Measurements from ENCODE around the gene OIP5.
A peak's percentile ranks its signal among the peaks of the same experiment; 100 is the strongest.
"Not testable (repeated sequence)": the region's sequence is repeated elsewhere in the genome, so short reads cannot be mapped to it uniquely, and the experiment has no call there.

OIP5 gene

DNA sequence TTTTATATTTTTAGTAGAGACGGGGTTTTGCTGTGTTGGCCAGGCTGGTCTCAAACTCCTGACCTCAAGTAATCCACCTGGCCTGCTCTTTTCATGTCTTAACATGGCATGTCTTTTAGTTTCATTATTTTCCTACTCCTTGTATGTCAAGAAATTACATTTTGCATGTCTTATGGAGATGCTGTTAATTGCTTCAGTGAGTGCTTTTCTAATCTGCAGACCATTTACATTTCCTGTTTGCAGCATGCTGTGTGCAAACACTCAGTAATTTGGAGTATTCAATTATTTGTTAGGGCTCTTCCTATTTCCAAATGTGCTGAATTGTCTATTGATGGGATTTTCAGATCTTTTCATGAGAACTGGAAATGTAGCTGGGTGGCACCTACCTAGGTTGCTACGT is 31.3 kb downstream of the OIP5 start:
- not testable (repeated sequence) for DNase-seq

- no peak for DNase-seq
Measured at GRCh38 chr15:41292521-41292920, 39.9 kb downstream of the OIP5 start.

- DNase-seq = no peak
Measured at GRCh38 chr15:41291065-41291631, 41.2 kb downstream of the OIP5 start.

GRCh38 chr15:41289953-41290352 is 42.4 kb downstream of the OIP5 start:
- no peak for DNase-seq

DNA sequence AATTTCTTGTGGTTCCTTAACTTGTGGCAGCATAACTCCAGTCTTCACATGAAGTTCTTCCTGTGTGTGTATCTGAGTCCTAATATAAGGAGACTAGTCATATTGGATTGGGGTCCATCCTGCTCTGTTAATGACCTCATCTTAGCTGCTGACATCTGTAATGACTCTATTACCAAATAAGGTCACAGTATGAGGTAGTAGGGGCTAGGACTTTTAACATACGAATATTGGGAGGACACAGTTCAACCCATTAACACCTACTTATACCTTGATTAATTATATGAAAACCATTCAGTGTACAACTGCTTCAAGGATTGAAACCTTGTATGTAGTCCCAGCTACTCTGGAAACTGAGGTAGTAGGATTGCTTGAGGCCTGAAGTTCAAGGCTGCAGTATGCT is 43.9 kb downstream of the OIP5 start:
- DNase-seq = no peak

- DNase-seq = no peak
Measured at GRCh38 chr15:41286665-41287333, 45.6 kb downstream of the OIP5 start.

DNA sequence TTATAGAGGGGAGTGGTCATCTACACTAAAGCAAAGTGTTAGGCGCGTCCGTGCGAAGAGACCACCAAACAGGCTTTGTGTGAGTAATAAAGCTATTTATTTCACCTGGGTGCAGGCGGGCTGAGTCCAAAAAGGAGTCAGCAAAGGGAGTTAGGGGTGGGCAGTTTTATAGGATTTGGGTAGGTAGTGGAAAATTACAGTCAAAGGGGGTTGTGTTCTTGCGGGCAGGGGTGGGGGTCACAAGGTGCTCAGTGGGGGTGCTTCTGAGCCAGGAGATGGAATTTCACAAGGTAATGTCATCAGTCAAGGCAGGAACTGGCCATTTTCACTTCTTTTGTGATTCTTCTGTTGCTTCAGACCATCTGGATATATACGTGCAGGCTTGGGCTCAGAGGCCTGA is 47.1 kb downstream of the OIP5 start:
- no peak for DNase-seq

DNA sequence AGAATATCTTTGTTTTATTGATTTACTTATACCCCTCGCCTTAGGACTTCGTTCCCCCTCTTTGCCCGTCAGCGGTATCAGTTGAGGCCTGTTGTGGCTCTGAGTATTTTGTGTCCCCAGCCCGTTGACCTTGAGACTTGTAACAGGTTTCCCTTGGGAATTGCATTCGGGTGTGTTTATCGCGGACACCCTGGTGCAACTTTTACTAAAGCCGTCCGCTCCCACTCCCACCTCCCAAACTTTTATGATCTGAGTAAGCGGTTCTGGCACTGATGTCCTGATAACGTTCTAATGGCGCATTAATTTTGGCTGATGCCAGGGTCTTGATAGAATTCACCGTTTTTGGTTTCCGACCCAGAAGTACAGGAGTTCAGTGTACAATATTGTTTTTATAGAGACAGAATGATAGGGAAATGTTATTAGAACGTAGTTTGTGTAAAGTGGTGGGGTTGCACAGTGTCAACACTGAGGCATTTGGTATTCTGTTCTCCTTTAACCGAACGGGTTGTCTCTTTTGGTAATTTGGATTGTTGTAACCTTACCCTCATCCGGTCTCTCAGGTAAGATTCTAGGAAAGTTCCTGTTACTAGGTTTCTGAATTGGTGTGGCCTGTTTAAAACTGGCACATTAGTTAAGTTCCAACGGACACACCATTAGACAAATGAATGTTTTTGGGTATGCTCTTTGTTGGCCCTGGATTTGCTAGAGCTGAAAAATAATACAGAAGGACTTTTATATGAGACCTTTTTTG is 47.8 kb downstream of the OIP5 start:
- no peak for DNase-seq

GRCh38 chr15:41283653-41284426 is 48.6 kb downstream of the OIP5 start:
- DNase-seq = peak; percentile 96

DNA sequence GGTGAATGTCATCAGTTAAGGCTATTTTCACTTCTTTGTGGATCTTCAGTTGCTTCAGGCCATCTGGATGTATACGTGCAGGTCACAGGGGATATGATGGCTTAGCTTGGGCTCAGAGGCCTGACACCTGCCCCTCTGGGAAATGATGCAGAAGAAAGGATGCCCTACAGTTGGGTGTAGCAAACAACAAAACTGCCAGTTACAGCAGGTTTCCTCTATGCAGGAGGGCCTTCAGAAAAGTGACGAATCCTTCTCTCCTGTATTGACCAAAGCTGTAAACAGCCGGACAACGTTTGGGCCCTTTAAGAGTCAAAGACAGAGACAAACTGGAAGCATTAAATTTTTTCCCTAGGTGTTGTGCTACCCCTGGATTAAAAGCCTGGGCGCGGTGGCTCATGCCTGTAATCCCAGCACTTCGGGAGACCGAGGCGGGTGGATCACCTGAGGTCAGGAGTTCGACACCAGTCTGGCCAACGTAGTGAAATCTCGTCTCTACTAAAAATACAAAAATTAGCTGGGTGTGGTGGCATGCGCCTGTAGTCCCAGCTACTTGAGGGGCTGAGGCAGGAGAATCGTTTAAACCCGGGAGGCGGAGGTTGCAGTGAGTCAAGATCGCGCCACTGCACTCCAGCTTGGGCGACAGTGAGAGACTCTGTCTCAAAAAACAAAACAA is 49.3 kb downstream of the OIP5 start:
- not testable (repeated sequence) for DNase-seq

GRCh38 chr15:41282436-41282835 is 50.0 kb downstream of the OIP5 start:
- DNase-seq = not testable (repeated sequence)

DNA sequence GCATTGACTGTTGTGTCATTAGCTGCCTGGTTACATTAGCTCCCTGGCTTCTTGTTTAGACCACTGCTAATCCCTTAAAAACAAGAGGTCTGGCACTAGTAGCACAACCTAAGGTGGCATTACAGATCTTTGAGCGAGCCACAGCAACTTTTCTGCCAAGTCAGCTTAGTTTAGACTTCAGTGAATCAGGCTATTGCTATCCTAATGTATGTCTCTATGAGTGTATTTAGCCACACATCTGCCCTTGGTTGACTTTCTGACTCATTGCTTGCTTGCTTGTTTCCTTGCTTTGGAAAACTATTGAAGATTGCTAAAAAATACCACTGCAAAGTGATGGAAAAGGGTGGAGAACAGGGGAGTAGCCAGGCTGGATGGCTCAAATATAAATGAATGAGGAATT is 51.2 kb downstream of the OIP5 start:
- DNase-seq = no peak

GRCh38 chr15:41279535-41280283 is 52.7 kb downstream of the OIP5 start:
- DNase-seq = no peak

GRCh38 chr15:41278319-41278718 is 54.1 kb downstream of the OIP5 start:
- DNase-seq = no peak

GRCh38 chr15:41276831-41277230 is 55.6 kb downstream of the OIP5 start:
- DNase-seq = no peak

DNA sequence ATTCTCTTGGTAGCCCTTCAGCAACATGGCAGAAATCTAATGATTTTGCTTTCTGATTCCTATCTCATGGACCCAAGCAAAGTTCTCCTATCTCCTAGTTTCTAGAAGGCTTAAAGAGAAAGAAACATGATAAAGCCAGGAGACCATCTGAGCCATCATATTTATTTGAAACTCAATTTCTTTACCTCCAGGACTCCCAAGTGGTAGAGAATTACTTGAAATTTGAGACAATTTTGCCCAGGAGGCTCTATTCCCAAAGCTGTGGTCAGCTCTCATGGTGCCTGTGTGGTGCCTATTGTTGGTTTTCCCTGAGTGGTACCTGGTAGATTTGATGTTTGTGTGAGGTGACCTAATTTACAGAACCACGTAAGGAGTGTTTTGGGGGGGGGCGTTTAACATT is 62.5 kb downstream of the OIP5 start:
- no peak for DNase-seq

- DNase-seq = no peak
Measured at GRCh38 chr15:41263891-41264351, 68.5 kb downstream of the OIP5 start.

DNA sequence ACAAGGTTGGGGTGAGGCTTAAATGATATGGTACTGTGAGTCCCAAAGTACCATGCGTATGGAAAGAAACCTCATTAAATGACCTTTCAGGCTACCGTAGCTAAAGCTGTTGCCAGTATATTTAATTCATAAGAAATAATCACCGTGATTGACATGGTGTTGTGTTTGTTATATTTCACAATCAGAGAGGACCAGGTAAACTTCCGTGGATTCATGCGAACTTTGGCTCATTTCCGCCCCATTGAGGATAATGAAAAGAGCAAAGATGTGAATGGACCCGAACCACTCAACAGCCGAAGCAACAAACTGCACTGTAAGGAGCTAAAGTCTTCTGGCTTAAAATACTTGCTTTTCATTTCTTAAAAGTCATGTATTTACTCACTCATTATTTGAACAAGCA is 69.8 kb downstream of the OIP5 start:
- no peak for DNase-seq

GRCh38 chr15:41260924-41261323 is 71.5 kb downstream of the OIP5 start:
- not testable (repeated sequence) for DNase-seq

- no peak for DNase-seq
Measured at GRCh38 chr15:41259546-41260189, 72.7 kb downstream of the OIP5 start.
